ENCODE measurements around the gene ST3GAL5. TPM values are rescaled to one million over a fixed set of nuclear protein-coding genes. Genes with fewer than 3 reads are reported as not detected.

ST3GAL5 gene
- total and polyA plus RNA-seq, 2 experiments from 2014 or later: 3.2 to 7.9 TPM

- Histone ChIP-seq H4K20me1 (replicated peaks; ENCODE audit: insufficient read depth) (no peaks in the 10 kb centered on the region), H3K27me3 (ENCODE audit: insufficient read depth) (no peaks in the 10 kb centered on the region), H3K36me3 (ENCODE audit: insufficient read depth) (peaks cover 3% of the 10 kb centered on the region; the same call in 1 of the 2 replicates), H3K79me2 (replicated peaks; ENCODE audit: insufficient read depth) (no peaks in the 10 kb centered on the region), H3K4me3 (no peak overlapping the region), H2AFZ (peak overlapping the region; percentile 30; the same call in 1 of the 2 replicates), H3K27ac (ENCODE audit: low read depth) (no peak overlapping the region), H3F3A (replicated peaks; ENCODE audit: low read depth) (no peaks in the 10 kb centered on the region), H3K4me1 (ENCODE audit: insufficient read depth) (peaks cover 5% of the 10 kb centered on the region), H3K9me2 (ENCODE audit: insufficient read depth) (no peaks in the 10 kb centered on the region), H3K4me2 (no peak overlapping the region)
- H3K4me3 Mint-ChIP-seq: no peak overlapping the region
- TF ChIP-seq REST (IDR thresholded peaks at IDR 0.05; ENCODE audit: unreplicated experiment): no peak
- no peak for TF ChIP-seq EZH2 (IDR thresholded peaks at IDR 0.05; ENCODE audit: low read depth, unreplicated experiment)
- no peak for TF ChIP-seq NANOG (IDR thresholded peaks at IDR 0.05; ENCODE audit: borderline replicate concordance)
- no peak for TF ChIP-seq ZNF114 (CRISPR knock-in tag; IDR thresholded peaks at IDR 0.05)
- no peak for TF ChIP-seq ZNF331 (CRISPR knock-in tag; IDR thresholded peaks at IDR 0.05; ENCODE audit: low read depth)
- TF ChIP-seq, protein P1, sequence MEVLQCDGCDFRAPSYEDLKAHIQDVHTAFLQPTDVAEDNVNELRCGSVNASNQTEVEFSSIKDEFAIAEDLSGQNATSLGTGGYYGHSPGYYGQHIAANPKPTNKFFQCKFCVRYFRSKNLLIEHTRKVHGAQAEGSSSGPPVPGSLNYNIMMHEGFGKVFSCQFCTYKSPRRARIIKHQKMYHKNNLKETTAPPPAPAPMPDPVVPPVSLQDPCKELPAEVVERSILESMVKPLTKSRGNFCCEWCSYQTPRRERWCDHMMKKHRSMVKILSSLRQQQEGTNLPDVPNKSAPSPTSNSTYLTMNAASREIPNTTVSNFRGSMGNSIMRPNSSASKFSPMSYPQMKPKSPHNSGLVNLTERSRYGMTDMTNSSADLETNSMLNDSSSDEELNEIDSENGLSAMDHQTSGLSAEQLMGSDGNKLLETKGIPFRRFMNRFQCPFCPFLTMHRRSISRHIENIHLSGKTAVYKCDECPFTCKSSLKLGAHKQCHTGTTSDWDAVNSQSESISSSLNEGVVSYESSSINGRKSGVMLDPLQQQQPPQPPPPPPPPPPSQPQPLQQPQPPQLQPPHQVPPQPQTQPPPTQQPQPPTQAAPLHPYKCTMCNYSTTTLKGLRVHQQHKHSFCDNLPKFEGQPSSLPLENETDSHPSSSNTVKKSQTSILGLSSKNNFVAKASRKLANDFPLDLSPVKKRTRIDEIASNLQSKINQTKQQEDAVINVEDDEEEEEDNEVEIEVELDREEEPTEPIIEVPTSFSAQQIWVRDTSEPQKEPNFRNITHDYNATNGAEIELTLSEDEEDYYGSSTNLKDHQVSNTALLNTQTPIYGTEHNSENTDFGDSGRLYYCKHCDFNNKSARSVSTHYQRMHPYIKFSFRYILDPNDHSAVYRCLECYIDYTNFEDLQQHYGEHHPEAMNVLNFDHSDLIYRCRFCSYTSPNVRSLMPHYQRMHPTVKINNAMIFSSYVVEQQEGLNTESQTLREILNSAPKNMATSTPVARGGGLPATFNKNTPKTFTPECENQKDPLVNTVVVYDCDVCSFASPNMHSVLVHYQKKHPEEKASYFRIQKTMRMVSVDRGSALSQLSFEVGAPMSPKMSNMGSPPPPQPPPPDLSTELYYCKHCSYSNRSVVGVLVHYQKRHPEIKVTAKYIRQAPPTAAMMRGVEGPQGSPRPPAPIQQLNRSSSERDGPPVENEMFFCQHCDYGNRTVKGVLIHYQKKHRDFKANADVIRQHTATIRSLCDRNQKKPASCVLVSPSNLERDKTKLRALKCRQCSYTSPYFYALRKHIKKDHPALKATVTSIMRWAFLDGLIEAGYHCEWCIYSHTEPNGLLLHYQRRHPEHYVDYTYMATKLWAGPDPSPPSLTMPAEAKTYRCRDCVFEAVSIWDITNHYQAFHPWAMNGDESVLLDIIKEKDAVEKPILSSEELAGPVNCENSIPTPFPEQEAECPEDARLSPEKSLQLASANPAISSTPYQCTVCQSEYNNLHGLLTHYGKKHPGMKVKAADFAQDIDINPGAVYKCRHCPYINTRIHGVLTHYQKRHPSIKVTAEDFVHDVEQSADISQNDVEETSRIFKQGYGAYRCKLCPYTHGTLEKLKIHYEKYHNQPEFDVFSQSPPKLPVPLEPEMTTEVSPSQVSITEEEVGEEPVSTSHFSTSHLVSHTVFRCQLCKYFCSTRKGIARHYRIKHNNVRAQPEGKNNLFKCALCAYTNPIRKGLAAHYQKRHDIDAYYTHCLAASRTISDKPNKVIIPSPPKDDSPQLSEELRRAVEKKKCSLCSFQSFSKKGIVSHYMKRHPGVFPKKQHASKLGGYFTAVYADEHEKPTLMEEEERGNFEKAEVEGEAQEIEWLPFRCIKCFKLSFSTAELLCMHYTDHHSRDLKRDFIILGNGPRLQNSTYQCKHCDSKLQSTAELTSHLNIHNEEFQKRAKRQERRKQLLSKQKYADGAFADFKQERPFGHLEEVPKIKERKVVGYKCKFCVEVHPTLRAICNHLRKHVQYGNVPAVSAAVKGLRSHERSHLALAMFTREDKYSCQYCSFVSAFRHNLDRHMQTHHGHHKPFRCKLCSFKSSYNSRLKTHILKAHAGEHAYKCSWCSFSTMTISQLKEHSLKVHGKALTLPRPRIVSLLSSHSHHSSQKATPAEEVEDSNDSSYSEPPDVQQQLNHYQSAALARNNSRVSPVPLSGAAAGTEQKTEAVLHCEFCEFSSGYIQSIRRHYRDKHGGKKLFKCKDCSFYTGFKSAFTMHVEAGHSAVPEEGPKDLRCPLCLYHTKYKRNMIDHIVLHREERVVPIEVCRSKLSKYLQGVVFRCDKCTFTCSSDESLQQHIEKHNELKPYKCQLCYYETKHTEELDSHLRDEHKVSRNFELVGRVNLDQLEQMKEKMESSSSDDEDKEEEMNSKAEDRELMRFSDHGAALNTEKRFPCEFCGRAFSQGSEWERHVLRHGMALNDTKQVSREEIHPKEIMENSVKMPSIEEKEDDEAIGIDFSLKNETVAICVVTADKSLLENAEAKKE (CRISPR knock-in tag; IDR thresholded peaks at IDR 0.05): no peak
- TF ChIP-seq JUNB (IDR thresholded peaks at IDR 0.05; ENCODE audit: unreplicated experiment): no peak
- TF ChIP-seq STAT1 (IDR thresholded peaks at IDR 0.05; ENCODE audit: unreplicated experiment): no peak
- TF ChIP-seq EZH2phosphoT487 (IDR thresholded peaks at IDR 0.05; ENCODE audit: unreplicated experiment): no peak
- TF ChIP-seq CREB1 (CRISPR knock-in tag; IDR thresholded peaks at IDR 0.05; ENCODE audit: low read depth): no peak
- TF ChIP-seq, protein P2, sequence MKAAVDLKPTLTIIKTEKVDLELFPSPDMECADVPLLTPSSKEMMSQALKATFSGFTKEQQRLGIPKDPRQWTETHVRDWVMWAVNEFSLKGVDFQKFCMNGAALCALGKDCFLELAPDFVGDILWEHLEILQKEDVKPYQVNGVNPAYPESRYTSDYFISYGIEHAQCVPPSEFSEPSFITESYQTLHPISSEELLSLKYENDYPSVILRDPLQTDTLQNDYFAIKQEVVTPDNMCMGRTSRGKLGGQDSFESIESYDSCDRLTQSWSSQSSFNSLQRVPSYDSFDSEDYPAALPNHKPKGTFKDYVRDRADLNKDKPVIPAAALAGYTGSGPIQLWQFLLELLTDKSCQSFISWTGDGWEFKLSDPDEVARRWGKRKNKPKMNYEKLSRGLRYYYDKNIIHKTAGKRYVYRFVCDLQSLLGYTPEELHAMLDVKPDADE (IDR thresholded peaks at IDR 0.05): no peak
- no peak for TF ChIP-seq CTCF (conservative IDR thresholded peaks at IDR 0.05; ENCODE audit: low read depth in 2 of 2)
- TF ChIP-seq POLR2AphosphoS5 (IDR thresholded peaks at IDR 0.05; ENCODE audit: low read depth): no peak
- H3K27me3 Mint-ChIP-seq (ENCODE audit: insufficient read depth, low read depth, poor library complexity): peaks cover 2% of the 10 kb centered on the region
- ATAC-seq (no peak), DNase-seq (ENCODE audit: low spot score) (no peak)
- H3K9me3 Mint-ChIP-seq: peaks cover 15% of the 10 kb centered on the region
- peaks cover 12% of the 10 kb centered on the region for H3K4me1 Mint-ChIP-seq
- no peaks in the 10 kb centered on the region; the same call in 2 of the 3 replicates for H3K36me3 Mint-ChIP-seq (ENCODE audit: low read depth)
- H3K27ac Mint-ChIP-seq: no peak overlapping the region
Measured at GRCh38 chr2:85937069-85937439, 48.3 kb upstream of the ST3GAL5 start.

Measured in GM23338 (cell line).